Measurements from ENCODE around the gene FOXD4.
"Not testable (repeated sequence)": the region's sequence is repeated elsewhere in the genome, so short reads cannot be mapped to it uniquely, and the experiment has no call there.

GRCh38 chr9:86697-87096, 31.5 kb downstream of the FOXD4 start:
- TF ChIP-seq CTCF (conservative IDR thresholded peaks at IDR 0.05; ENCODE audit: low read depth in 2 of 2); ETS1 (IDR thresholded peaks at IDR 0.05); CREB1 (CRISPR knock-in tag; IDR thresholded peaks at IDR 0.05; ENCODE audit: low read depth); EZH2 (IDR thresholded peaks at IDR 0.05; ENCODE audit: low read depth, unreplicated experiment); POLR2AphosphoS5 (IDR thresholded peaks at IDR 0.05; ENCODE audit: low read depth); JUNB (IDR thresholded peaks at IDR 0.05; ENCODE audit: unreplicated experiment); ZNF331 (CRISPR knock-in tag; IDR thresholded peaks at IDR 0.05; ENCODE audit: low read depth); ZNF462 (CRISPR knock-in tag; IDR thresholded peaks at IDR 0.05): not testable (repeated sequence)
- TF ChIP-seq, protein P1, sequence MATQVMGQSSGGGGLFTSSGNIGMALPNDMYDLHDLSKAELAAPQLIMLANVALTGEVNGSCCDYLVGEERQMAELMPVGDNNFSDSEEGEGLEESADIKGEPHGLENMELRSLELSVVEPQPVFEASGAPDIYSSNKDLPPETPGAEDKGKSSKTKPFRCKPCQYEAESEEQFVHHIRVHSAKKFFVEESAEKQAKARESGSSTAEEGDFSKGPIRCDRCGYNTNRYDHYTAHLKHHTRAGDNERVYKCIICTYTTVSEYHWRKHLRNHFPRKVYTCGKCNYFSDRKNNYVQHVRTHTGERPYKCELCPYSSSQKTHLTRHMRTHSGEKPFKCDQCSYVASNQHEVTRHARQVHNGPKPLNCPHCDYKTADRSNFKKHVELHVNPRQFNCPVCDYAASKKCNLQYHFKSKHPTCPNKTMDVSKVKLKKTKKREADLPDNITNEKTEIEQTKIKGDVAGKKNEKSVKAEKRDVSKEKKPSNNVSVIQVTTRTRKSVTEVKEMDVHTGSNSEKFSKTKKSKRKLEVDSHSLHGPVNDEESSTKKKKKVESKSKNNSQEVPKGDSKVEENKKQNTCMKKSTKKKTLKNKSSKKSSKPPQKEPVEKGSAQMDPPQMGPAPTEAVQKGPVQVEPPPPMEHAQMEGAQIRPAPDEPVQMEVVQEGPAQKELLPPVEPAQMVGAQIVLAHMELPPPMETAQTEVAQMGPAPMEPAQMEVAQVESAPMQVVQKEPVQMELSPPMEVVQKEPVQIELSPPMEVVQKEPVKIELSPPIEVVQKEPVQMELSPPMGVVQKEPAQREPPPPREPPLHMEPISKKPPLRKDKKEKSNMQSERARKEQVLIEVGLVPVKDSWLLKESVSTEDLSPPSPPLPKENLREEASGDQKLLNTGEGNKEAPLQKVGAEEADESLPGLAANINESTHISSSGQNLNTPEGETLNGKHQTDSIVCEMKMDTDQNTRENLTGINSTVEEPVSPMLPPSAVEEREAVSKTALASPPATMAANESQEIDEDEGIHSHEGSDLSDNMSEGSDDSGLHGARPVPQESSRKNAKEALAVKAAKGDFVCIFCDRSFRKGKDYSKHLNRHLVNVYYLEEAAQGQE (IDR thresholded peaks at IDR 0.05; ENCODE audit: unreplicated experiment), result not testable (repeated sequence)
